CD4-positive, alpha-beta T cell treated with Interleukin-21 for 1 hour (primary cell): ENCODE results near the gene CCDC7.
"Not testable (repeated sequence)": the region's sequence is repeated elsewhere in the genome, so short reads cannot be mapped to it uniquely, and the experiment has no call there.

Experiments used
- DNase-seq: peaks from one replicate; pipeline ENCODE4 v3.0.0-alpha.2; 2020

The CCDC7 gene

GRCh38 chr10:32890444-32890843, 444.5 kb downstream of the CCDC7 start:
- no peak for DNase-seq

- no peak for DNase-seq
These were observed 445.3 kb downstream of the CCDC7 start for GRCh38 chr10:32891261-32891660.

- DNase-seq = no peak
These were observed 447.5 kb downstream of the CCDC7 start for GRCh38 chr10:32893434-32893833.

- DNase-seq = no peak
These were observed 448.1 kb downstream of the CCDC7 start for GRCh38 chr10:32893916-32894664.

- DNase-seq = not testable (repeated sequence)
These were observed 449.4 kb downstream of the CCDC7 start for GRCh38 chr10:32895200-32895968.

- DNase-seq = no peak
These were observed 455.9 kb downstream of the CCDC7 start for GRCh38 chr10:32901815-32902214.

GRCh38 chr10:32905466-32905865, 459.5 kb downstream of the CCDC7 start:
- no peak for DNase-seq

- no peak for DNase-seq
These were observed 460.7 kb downstream of the CCDC7 start for GRCh38 chr10:32906595-32906994.

GRCh38 chr10:32909456-32909855, 463.5 kb downstream of the CCDC7 start:
- no peak for DNase-seq

- not testable (repeated sequence) for DNase-seq
These were observed 464.0 kb downstream of the CCDC7 start for GRCh38 chr10:32909970-32910369.

GRCh38 chr10:32911285-32912016, 465.5 kb downstream of the CCDC7 start:
- no peak for DNase-seq

GRCh38 chr10:32917817-32918216, 471.9 kb downstream of the CCDC7 start:
- DNase-seq = not testable (repeated sequence)

- DNase-seq = no peak
These were observed 476.2 kb downstream of the CCDC7 start for GRCh38 chr10:32922170-32922569.

GRCh38 chr10:32923134-32923533, 477.2 kb downstream of the CCDC7 start:
- DNase-seq = no peak

- no peak for DNase-seq
These were observed 477.9 kb downstream of the CCDC7 start for GRCh38 chr10:32923849-32924248.
